Thyroid gland (tissue), 4 donors: ENCODE data around the gene TM4SF1.

Experiments used
- POLR2A ChIP-seq, 2 donors: fragments of 450-650 bp; IDR thresholded peaks; one replicate each; pipeline ENCODE4 v1.6.1; 2017; ENCODE audit warnings: antibody characterized with exemption in 2 of 2, mild to moderate bottlenecking in 2 of 2, moderate library complexity in 1 of 2
- TF ChIP-seq, protein P1 (sequence below), 6 experiments: fragments of 200-600 bp in 3 of 6; fragments of 450-650 bp in 3 of 6; sonication (generic) in 3 of 6; IDR thresholded peaks; one replicate each; pipeline ENCODE4 v1.5.1; 2016 to 2019; ENCODE audit warnings: antibody characterized with exemption in 6 of 6, mild to moderate bottlenecking in 2 of 6, inconsistent platforms in 1 of 6, moderate library complexity in 1 of 6

DNA sequence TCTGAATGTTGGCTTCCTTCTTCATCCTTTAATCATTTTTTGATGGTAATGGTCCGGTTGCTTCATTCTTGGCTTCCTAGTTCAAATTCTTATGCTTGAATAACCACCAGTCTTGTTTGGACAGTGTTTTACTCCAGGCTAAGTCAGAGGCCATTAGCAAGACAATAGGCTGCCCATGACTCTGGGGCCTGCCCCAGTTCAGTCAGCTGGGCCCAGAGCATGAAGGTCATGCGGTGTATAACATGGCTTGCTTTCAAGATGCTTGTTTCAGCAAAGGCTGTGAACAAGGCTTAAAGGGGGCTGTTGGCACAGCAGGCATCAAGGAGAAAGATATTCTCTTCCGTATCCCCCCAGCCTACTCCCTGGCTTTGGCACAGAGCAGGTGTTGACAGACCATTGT lies 57.7 kb downstream of the TM4SF1 start:
- TF ChIP-seq, protein P1, sequence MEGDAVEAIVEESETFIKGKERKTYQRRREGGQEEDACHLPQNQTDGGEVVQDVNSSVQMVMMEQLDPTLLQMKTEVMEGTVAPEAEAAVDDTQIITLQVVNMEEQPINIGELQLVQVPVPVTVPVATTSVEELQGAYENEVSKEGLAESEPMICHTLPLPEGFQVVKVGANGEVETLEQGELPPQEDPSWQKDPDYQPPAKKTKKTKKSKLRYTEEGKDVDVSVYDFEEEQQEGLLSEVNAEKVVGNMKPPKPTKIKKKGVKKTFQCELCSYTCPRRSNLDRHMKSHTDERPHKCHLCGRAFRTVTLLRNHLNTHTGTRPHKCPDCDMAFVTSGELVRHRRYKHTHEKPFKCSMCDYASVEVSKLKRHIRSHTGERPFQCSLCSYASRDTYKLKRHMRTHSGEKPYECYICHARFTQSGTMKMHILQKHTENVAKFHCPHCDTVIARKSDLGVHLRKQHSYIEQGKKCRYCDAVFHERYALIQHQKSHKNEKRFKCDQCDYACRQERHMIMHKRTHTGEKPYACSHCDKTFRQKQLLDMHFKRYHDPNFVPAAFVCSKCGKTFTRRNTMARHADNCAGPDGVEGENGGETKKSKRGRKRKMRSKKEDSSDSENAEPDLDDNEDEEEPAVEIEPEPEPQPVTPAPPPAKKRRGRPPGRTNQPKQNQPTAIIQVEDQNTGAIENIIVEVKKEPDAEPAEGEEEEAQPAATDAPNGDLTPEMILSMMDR (IDR thresholded peaks at IDR 0.05): no peak
- no peak for TF ChIP-seq POLR2A (IDR thresholded peaks at IDR 0.05)
